Activated CD4-positive, alpha-beta T cell treated with anti-CD3 and anti-CD28 coated beads for 36 hours (primary cell): ENCODE data around the gene RSPH10B. TPM values are rescaled to one million over a fixed set of nuclear protein-coding genes. Genes with fewer than 3 reads are reported as not detected.
"Not testable (repeated sequence)": the region's sequence is repeated elsewhere in the genome, so short reads cannot be mapped to it uniquely, and the experiment has no call there.

Experiments
- ATAC-seq: fragments of 200-7000 bp; cut with Tn5 transposase; one replicate; pipeline ENCODE4 v1.10.0; 2021; ENCODE audit warnings: mild to moderate bottlenecking, moderate library complexity
- CTCF ChIA-PET: fragments of 350-600 bp; sonication (Branson Sonifier 250); formaldehyde crosslinking; loops from one replicate; lab custom pipeline; 2021; ENCODE audit warnings: antibody characterized with exemption; lab: Charles Lee
- POLR2A ChIA-PET: fragments of 350-600 bp; sonication (Branson Sonifier 250); formaldehyde crosslinking; loops from one replicate; lab custom pipeline; 2021; ENCODE audit warnings: antibody characterized with exemption, inconsistent platforms; lab: Charles Lee
- DNase-seq: peaks from one replicate; pipeline ENCODE4 v3.0.0-alpha.2; 2020
- H3K27ac Mint-ChIP-seq: one replicate; pipeline ENCODE4 v1.8.0; 2021; ENCODE audit warnings: mixed read lengths
- H3K27me3 Mint-ChIP-seq: one replicate; pipeline ENCODE4 v1.8.0; 2021; ENCODE audit warnings: mixed read lengths
- H3K36me3 Mint-ChIP-seq: one replicate; pipeline ENCODE4 v1.8.0; 2021; ENCODE audit warnings: low read depth, mixed read lengths
- H3K4me1 Mint-ChIP-seq: one replicate; pipeline ENCODE4 v1.8.0; 2021; ENCODE audit warnings: mixed read lengths
- H3K4me3 Mint-ChIP-seq: one replicate; pipeline ENCODE4 v1.8.0; 2021; ENCODE audit warnings: mild to moderate bottlenecking, moderate library complexity, mixed read lengths
- H3K9me3 Mint-ChIP-seq: one replicate; pipeline ENCODE4 v1.8.0; 2021; ENCODE audit warnings: low read depth, mixed read lengths
- intact Hi-C, 2 experiments: fragments of 100-400 bp; cut with DNase I in 1 of 2; cut with micrococcal nuclease in 1 of 2; formaldehyde crosslinking; loops; one replicate each; pipeline versions ENCODE4 v1.14.2 to v1.15.1; 2022 to 2024; cut with DNase I, micrococcal nuclease
- total RNA-seq, 2 experiments: library from RNA; stranded (reverse); gene quantifications; one replicate each; pipeline ENCODE4 v1.2.3, GENCODE V29; 2021

RSPH10B gene
- total RNA-seq = under 1 TPM; 0.19 to 0.27 TPM

DNA sequence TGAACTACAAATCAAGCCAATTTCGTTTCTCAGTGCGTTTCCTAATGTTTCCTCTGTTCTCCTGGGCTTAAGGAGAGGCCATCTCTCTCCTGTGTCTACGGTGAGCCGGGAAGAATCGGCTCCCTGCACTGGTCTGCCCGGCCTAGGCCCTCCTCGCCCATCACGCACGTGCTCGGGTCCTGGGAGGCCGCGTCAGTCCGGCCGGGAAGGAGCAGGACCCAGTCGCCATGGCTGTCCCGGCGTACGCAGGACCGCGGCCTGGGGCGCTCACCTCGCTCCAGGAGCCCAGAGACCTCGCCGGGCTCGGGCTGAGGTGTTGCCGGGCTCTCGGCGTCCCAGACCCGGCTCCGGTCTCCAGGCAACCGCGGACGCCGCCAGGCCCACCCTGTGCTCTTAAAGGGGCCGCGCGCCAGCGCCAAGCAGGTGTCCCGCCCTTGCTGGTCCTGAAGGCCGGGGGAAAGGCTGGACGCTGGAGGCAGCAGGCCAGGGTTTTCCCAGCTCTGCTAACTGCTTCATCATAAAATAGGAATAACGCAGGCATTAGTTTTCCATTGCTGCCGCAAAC is at the start of gene RSPH10B:
TSS of gene RSPH10B (minus strand) at position 343 of the 565 bp plus-strand sequence. CDS start 3,573 bp downstream, outside the sequence.
- POLR2A ChIA-PET, H3K27me3 Mint-ChIP-seq, CTCF ChIA-PET, intact Hi-C loops, H3K4me3 Mint-ChIP-seq, H3K27ac Mint-ChIP-seq, H3K9me3 Mint-ChIP-seq, H3K4me1 Mint-ChIP-seq, DNase-seq, H3K36me3 Mint-ChIP-seq: not testable (repeated sequence)
- ATAC-seq = peak; percentile 33

DNA sequence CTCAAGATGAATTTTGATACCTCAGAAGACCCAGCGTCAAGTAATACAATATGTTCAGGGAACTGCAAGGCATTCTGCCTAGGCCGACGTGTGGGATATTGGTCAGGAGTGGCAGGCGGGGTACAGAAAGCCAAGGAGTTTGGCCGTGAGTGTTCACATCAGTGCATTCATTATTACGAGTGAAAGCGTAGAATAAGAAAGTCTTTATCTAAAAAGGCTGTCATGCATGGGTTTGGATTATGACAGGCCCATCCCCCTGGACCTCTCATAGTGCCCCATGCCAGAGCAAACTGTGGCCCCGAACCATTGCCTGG is 46.1 kb upstream of the RSPH10B start:
- intact Hi-C loops = no loop called here
- ChIA-PET CTCF (no interaction called here), POLR2A (no interaction called here)
- H3K36me3 Mint-ChIP-seq = peaks cover 66% of the 10 kb centered on the region
- no peak overlapping the region for H3K4me3 Mint-ChIP-seq
- DNase-seq (no peak), ATAC-seq (no peak)
- no peaks in the 10 kb centered on the region for H3K9me3 Mint-ChIP-seq
- peak overlapping the region; percentile 83 for H3K27ac Mint-ChIP-seq
- no peaks in the 10 kb centered on the region for H3K27me3 Mint-ChIP-seq
- peaks cover 33% of the 10 kb centered on the region for H3K4me1 Mint-ChIP-seq

DNA sequence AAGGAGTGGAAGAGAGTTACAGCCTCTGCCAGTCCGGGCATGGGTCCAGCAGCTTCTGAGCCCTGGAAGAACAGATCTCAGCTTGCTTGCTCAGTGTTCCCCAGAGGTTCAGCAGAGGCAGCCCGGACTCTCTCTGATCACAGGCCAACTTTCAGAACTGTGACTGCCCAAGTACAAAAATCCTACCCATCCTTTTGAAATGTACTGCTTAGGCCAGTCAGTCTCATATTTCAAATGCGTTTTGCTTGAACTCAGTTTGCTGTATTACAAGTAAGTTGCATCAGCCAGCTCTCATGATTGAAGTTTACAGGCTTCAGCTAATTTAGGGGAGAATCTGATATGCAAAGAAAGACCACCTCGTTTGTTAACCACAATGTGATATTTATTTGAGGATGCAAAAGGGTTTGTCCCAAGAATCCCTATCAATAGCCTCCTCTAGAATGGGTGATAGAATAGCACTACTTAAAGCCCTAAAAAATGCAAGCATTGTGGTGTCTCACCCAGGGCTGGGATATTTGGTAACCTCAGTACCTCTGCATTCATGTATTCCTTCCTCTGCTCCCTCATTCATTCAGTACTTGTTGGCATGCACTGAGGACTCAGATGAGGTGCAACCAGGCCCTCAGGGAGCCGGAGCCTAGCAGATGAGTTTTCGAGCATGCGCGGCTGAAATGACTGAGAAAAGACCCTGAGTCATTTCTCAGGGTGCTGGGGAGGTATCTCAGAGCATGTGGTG is 45.6 kb upstream of the RSPH10B start:
- peak overlapping the region; percentile 83 for H3K27ac Mint-ChIP-seq
- ATAC-seq = peak; percentile 52
- H3K27me3 Mint-ChIP-seq = no peaks in the 10 kb centered on the region
- no peak overlapping the region for H3K4me3 Mint-ChIP-seq
- ChIA-PET CTCF (interaction anchor here (0.6 kb wide), 1 partner anchor 310 kb away, joined by 3 read pairs; no protein-coding TSS in a partner anchor), POLR2A (no interaction called here)
- DNase-seq = peak; percentile 53
- peaks cover 62% of the 10 kb centered on the region for H3K36me3 Mint-ChIP-seq
- intact Hi-C loops = no loop called here
- H3K4me1 Mint-ChIP-seq = peaks cover 38% of the 10 kb centered on the region
- no peaks in the 10 kb centered on the region for H3K9me3 Mint-ChIP-seq

DNA sequence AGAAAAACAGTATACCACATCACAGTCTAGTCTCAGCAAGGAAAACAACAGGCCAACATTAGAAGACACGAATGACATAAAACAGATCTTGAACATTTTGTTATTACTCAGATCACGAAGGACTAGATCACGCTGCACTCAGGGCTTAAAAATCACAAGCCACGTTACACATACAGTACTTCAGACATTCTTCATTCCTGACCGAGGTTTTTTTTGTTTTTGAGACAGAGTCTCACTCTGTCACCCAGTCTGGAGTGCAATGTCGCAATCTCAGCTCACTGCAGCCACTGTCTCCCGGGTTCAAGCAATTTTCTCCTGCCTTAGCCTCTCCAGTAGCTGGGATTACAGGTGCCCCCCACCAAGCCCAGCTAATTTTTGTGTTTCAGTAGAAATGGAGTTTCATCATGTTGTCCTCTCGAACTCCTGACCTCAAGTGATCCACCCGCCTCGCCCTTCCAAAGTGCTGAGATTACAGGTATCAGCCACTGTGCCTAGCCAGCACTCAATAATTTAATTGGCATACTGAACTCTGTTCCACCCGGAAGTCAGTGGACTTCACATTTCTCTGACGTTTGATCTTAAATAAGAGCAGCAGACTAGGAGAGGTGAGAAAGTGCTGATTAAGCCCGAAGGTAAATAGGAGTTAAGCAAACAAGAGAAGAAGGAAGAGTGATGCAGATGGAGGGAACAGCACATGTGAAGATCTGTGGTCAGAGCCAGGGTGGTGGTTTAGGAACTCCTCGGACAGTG is 42.0 kb upstream of the RSPH10B start:
- Mint-ChIP-seq H3K4me3 (no peak overlapping the region), H3K4me1 (peaks cover 53% of the 10 kb centered on the region), H3K9me3 (no peaks in the 10 kb centered on the region), H3K27ac (peak overlapping the region; percentile 80), H3K36me3 (peaks cover 45% of the 10 kb centered on the region), H3K27me3 (no peaks in the 10 kb centered on the region)
- ATAC-seq = no peak
- POLR2A ChIA-PET = interaction anchor here (0.6 kb wide), 1 partner anchor 50 kb away, joined by 3 read pairs; no protein-coding TSS in a partner anchor
- CTCF ChIA-PET = interaction anchor here (0.6 to 0.9 kb wide), 2 partner anchors 14 to 28 kb away, joined by 3 to 5 read pairs; no protein-coding TSS in a partner anchor
- DNase-seq = no peak
- intact Hi-C loops = no loop called here

DNA sequence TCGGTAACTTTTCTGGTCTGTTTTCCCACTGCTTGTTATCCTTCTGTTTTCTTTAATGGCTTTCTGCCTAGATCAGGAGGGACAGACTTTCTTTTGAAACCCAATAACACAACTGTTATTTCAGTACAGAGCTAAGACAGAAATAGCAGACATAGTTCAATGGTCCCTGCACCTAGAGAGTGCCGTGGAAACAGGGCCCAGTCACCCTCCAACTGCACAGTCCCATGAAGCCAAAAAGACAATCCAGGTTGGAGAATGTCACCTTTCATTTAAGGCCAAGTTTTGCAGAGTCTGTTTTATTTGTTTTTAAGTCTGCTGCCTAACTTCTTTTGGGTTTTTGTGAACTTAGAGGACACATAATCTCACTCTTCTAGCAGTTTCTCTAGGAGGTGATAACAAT is 41.1 kb upstream of the RSPH10B start:
- H3K9me3 Mint-ChIP-seq = no peaks in the 10 kb centered on the region
- CTCF ChIA-PET = interaction anchor here (0.9 kb wide), 1 partner anchor 15 kb away, joined by 5 read pairs; no protein-coding TSS in a partner anchor

DNA sequence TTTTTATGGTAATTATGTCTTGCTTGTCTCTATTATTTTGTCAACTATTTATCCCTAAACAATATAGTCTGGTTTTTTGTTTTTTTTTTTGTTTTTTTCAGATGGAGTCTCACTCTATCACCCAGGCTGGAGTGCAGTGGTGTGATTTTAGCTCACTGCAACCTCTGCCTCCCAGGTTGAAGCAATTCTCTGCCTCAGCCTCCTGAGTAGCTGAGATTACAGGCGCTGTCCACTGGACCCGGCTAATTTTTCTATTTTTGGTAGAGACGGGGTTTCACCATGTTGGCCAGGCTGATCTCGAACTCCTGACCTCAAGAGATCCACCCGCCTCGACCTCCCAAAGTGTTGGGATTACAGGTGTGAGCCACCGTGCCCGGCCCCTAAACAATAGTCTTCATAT is 39.9 kb upstream of the RSPH10B start:
- H3K27me3 Mint-ChIP-seq, intact Hi-C loops, DNase-seq, POLR2A ChIA-PET, ATAC-seq, CTCF ChIA-PET, H3K9me3 Mint-ChIP-seq: not testable (repeated sequence)
- peak overlapping the region; percentile 88 for H3K4me3 Mint-ChIP-seq
- H3K27ac Mint-ChIP-seq = peak overlapping the region; percentile 90
- peaks cover 33% of the 10 kb centered on the region for H3K36me3 Mint-ChIP-seq
- H3K4me1 Mint-ChIP-seq = peaks cover 48% of the 10 kb centered on the region

More for the DNA sequence above, 41.1 kb upstream of the RSPH10B start:
- intact Hi-C loops = no loop called here
- DNase-seq = no peak
- ATAC-seq = no peak
- POLR2A ChIA-PET = no interaction called here
- H3K4me1 Mint-ChIP-seq = peaks cover 60% of the 10 kb centered on the region
- H3K27me3 Mint-ChIP-seq = no peaks in the 10 kb centered on the region
- H3K36me3 Mint-ChIP-seq = peaks cover 40% of the 10 kb centered on the region
- no peak overlapping the region for H3K4me3 Mint-ChIP-seq
- H3K27ac Mint-ChIP-seq = peak overlapping the region; percentile 31

DNA sequence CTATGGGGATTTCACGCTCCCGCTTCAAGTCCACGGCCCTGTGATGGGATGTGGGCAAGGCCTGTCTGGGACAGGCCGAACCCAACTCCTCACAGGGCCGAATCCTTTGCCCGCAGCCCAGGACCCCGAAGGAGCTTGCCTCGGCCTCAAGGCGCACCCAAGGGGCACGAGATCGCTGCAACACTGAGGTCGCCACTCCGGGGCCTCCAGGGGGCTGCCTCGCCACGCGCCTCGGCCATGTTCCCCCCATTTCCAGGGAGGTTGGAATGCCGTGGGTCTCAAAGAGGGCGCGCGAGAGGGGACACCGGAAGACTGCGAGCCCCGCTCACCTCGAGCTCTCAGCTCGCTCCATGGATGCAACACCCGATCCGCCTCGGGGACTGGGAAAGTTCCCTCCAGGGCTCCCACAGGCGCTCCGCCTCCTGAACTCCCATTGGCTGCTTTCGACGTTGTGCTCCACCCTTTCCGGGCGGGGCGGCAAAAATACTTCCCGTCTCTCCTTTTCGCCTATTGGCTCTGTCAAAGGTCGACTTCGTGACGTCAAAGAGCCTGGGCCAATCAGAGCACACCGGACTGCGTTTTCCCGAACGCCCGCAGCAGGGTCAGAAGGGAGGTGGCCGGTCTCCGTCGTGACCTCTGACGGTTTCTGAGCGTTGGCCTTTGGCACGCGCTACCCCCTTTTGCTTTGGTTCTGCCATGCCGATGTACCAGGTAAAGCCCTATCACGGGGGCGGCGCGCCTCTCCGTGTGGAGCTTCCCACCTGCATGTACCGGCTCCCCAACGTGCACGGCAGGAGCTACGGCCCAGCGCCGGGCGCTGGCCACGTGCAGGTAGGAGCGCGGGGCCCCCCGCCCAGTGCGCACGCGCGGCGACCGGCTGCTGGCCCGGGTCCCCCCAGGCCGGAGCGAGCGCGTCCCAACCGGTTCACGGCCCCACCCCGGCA is 38.5 kb upstream of the RSPH10B start, which contains the start of the genes AIMP2 and PMS2:
TSS of gene AIMP2 (plus strand) at position 605 of the 944 bp plus-strand sequence. CDS start at position 697, 92 bp downstream.
TSS of gene PMS2 (minus strand) at position 382 of the 944 bp plus-strand sequence. CDS start at position 352, 30 bp downstream.
- peak within 1 kb of the TSS; percentile 88 for H3K4me3 Mint-ChIP-seq
- ChIA-PET CTCF (interaction anchor here (1.0 to 1.8 kb wide), 4 partner anchors 13 to 97 kb away, joined by 3 to 6 read pairs (median 4); no protein-coding TSS in a partner anchor), POLR2A (interaction anchor here (0.6 to 1.4 kb wide), 4 partner anchors 13 to 98 kb away, joined by 3 to 4 read pairs (median 3); no protein-coding TSS in a partner anchor)
- no peaks in the 10 kb centered on the region for H3K27me3 Mint-ChIP-seq
- peak within 1 kb of the TSS; percentile 91 for H3K27ac Mint-ChIP-seq
- peak; percentile 98 for DNase-seq
- H3K36me3 Mint-ChIP-seq = peaks cover 26% of the 10 kb centered on the region
- H3K9me3 Mint-ChIP-seq = no peaks in the 10 kb centered on the region
- ATAC-seq = peak; percentile 90
- intact Hi-C loops = loop anchor here in 1 of 2 experiments (1.0 to 5.0 kb wide), 5 partner anchors 112 to 426 kb away; partner anchors contain the start of genes CCZ1, CYTH3 and RNF216
- peaks cover 42% of the 10 kb centered on the region for H3K4me1 Mint-ChIP-seq

DNA sequence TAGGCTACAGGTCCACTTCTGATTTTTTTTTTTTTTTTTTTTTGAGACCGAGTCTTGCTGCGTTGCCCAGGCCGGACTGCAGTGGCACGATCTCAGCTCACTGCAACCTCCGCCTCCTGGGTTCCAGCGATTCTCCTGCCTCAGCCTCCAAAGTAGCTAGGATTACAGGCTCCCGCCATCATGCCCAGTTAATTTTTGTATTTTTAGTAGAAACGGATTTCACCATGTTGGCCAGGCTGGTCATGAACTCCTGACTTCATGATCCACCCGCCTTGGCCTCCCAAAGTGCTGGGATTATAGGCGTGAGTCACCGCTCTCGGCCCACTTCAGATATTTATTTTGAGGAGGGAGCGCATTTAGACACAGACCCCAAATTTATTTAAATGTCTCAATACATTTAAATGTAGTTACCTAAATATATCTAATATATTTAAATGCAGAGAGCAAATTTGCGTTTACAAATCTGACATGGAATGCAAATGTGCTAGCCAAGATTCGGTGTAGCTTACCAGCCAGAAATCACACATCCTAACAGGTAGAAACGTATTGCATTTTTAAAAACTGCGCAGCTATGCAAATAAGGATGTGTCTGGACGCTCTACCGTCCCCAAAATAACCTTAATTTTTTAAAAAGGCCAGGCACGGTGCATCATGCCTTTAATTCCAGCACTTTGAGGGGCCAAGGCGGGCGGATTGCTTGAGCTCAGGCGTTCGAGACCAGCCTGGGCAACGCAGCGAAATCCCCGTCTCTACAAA is 37.5 kb upstream of the RSPH10B start:
- Mint-ChIP-seq H3K36me3 (peaks cover 29% of the 10 kb centered on the region), H3K27ac (peak overlapping the region; percentile 24), H3K4me3 (peak overlapping the region; percentile 88), H3K4me1 (peaks cover 42% of the 10 kb centered on the region)
- DNase-seq, ATAC-seq, H3K9me3 Mint-ChIP-seq, H3K27me3 Mint-ChIP-seq: not testable (repeated sequence)
- intact Hi-C loops = loop anchor here in 1 of 2 experiments (2.0 to 5.0 kb wide), 3 partner anchors 111 to 427 kb away; partner anchors contain the start of genes CCZ1 and RNF216
- ChIA-PET POLR2A (interaction anchor here (0.7 to 1.4 kb wide), 4 partner anchors 19 to 400 kb away, joined by 3 to 6 read pairs (median 4); no protein-coding TSS in a partner anchor), CTCF (interaction anchor here (0.6 to 1.8 kb wide), 5 partner anchors 11 to 98 kb away, joined by 3 to 6 read pairs (median 4); no protein-coding TSS in a partner anchor)

DNA sequence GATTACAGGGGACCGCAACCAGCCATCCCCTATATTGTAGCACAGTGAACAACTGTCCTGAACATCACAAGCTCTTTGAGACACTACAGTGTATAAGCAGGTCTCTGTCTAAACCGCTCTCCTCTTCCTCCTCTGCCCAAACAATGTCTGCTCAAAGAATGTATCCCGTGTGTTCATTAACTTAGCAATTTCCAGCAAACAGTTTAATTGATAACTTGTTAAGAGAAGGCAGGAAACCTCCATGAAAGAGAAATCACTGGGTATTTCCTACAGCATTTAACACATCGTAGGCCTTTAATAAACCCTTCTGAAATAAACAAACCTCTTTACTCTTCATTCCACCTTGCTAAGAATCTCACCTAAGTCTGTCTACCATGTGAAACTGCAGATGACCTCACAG is 36.9 kb upstream of the RSPH10B start:
- intact Hi-C loops = loop anchor here in 1 of 2 experiments (5.0 kb wide), 1 partner anchor 110 kb away; the partner anchor contains the start of gene CCZ1
- Mint-ChIP-seq H3K4me3 (peak overlapping the region; percentile 88), H3K9me3 (no peaks in the 10 kb centered on the region), H3K27me3 (no peaks in the 10 kb centered on the region), H3K27ac (peak overlapping the region; percentile 24), H3K4me1 (peaks cover 36% of the 10 kb centered on the region), H3K36me3 (peaks cover 25% of the 10 kb centered on the region)
- POLR2A ChIA-PET = no interaction called here
- no peak for ATAC-seq
- no peak for DNase-seq
- CTCF ChIA-PET = interaction anchor here (1.5 kb wide), 1 partner anchor 10 kb away, joined by 4 read pairs; no protein-coding TSS in a partner anchor
